Neutrophil (primary cell): ENCODE measurements around the gene CDCA7L.
"Not testable (repeated sequence)": the region's sequence is repeated elsewhere in the genome, so short reads cannot be mapped to it uniquely, and the experiment has no call there.

ENCODE experiments used
- H3K27ac ChIP-seq: fragments of 200-600 bp; sonication (generic); 2 replicates; pipeline ENCODE4 v1.5.1; 2016; ENCODE audit warnings: mild to moderate bottlenecking, moderate library complexity
- H3K27me3 ChIP-seq: fragments of 200-600 bp; sonication (generic); 2 replicates; pipeline ENCODE4 v1.6.0; 2016; ENCODE audit warnings: mild to moderate bottlenecking
- H3K36me3 ChIP-seq: fragments of 200-600 bp; sonication (generic); 2 replicates; pipeline ENCODE4 v1.5.1; 2017
- H3K4me1 ChIP-seq, 2 experiments: fragments of 200-600 bp in 1 of 2; sonication (generic) in 1 of 2; 1 replicate in 1 of 2; 2 replicates in 1 of 2; pipeline versions ENCODE4 v1.5.1 to v1.6.1; 2013 to 2016; ENCODE audit warnings: low read depth in 1 of 2, low read length in 1 of 2, mild to moderate bottlenecking in 1 of 2, moderate library complexity in 1 of 2; ENCODE audit not compliant: control insufficient read depth in 1 of 2, insufficient read depth in 1 of 2
- H3K4me3 ChIP-seq, 2 experiments: fragments of 200-600 bp in 1 of 2; sonication (generic) in 1 of 2; 1 replicate in 1 of 2; 2 replicates in 1 of 2; pipeline ENCODE4 v1.5.1; 2013 to 2016; ENCODE audit warnings: low read depth in 1 of 2, low read length in 1 of 2, mild to moderate bottlenecking in 1 of 2, moderate library complexity in 1 of 2
- H3K9me3 ChIP-seq: fragments of 200-600 bp; sonication (generic); 2 replicates; pipeline ENCODE4 v1.5.1; 2016
- TF ChIP-seq, protein P1 (sequence below): fragments of 200-600 bp; sonication (generic); IDR thresholded peaks from 2 replicates; pipeline ENCODE4 v1.5.1; 2016; ENCODE audit warnings: antibody characterized with exemption

Gene CDCA7L

GRCh38 chr7:21886396-21886795 lies 59.3 kb downstream of the CDCA7L start:
- TF ChIP-seq, protein P1, sequence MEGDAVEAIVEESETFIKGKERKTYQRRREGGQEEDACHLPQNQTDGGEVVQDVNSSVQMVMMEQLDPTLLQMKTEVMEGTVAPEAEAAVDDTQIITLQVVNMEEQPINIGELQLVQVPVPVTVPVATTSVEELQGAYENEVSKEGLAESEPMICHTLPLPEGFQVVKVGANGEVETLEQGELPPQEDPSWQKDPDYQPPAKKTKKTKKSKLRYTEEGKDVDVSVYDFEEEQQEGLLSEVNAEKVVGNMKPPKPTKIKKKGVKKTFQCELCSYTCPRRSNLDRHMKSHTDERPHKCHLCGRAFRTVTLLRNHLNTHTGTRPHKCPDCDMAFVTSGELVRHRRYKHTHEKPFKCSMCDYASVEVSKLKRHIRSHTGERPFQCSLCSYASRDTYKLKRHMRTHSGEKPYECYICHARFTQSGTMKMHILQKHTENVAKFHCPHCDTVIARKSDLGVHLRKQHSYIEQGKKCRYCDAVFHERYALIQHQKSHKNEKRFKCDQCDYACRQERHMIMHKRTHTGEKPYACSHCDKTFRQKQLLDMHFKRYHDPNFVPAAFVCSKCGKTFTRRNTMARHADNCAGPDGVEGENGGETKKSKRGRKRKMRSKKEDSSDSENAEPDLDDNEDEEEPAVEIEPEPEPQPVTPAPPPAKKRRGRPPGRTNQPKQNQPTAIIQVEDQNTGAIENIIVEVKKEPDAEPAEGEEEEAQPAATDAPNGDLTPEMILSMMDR = no peak
- no peaks in the 10 kb centered on the region for H3K4me1 ChIP-seq
- no peak overlapping the region for H3K4me3 ChIP-seq
- H3K36me3 ChIP-seq = peaks cover under 1% of the 10 kb centered on the region
- H3K27me3 ChIP-seq = no peaks in the 10 kb centered on the region
- H3K27ac ChIP-seq = no peak overlapping the region
- H3K9me3 ChIP-seq = no peaks in the 10 kb centered on the region

DNA sequence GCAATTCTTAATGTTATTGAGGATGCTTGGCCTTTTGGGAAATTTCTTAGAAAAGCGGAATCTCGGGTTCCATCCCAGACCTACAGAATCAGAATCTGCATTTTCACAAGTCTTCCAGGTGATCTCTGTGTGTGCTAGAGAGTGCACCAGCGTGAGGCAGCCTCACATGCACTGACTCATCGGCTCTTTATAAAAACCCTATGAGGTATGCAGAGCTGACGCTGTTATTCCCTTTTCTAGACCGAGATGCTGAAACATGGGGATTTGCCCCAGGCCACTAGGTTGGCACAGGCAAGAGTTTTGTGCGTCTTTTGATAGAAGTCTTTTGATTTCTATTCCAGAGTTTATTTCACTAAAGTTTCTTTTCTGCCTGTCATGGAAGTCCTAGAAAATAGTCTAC lies 61.2 kb downstream of the CDCA7L start:
- H3K27me3 ChIP-seq = no peaks in the 10 kb centered on the region
- no peaks in the 10 kb centered on the region for H3K9me3 ChIP-seq
- no peak overlapping the region for H3K27ac ChIP-seq
- TF ChIP-seq, protein P1 = no peak
- H3K36me3 ChIP-seq = peaks cover 6% of the 10 kb centered on the region
- no peak overlapping the region for H3K4me3 ChIP-seq
- no peaks in the 10 kb centered on the region for H3K4me1 ChIP-seq

DNA sequence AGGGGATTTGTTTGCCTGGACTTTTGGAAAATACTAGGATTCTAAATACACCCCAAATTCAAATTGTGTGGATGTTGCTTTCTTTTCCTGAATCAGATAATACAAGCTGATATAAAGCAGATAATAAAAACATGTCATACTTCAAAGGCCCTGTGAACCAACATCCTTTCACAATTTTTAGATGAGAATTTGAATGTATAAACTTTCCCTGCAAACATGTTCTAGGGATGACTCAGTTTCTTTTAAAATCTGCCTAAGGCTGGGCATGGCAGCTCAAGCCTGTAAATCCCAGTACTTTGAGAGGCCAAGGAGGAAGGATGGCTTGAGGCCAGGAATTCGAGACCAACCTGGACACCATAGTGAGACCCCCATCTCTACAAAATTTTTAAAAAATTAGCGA lies 62.2 kb downstream of the CDCA7L start:
- not testable (repeated sequence) for H3K9me3 ChIP-seq, H3K4me3 ChIP-seq, H3K4me1 ChIP-seq, H3K36me3 ChIP-seq, H3K27ac ChIP-seq, H3K27me3 ChIP-seq

DNA sequence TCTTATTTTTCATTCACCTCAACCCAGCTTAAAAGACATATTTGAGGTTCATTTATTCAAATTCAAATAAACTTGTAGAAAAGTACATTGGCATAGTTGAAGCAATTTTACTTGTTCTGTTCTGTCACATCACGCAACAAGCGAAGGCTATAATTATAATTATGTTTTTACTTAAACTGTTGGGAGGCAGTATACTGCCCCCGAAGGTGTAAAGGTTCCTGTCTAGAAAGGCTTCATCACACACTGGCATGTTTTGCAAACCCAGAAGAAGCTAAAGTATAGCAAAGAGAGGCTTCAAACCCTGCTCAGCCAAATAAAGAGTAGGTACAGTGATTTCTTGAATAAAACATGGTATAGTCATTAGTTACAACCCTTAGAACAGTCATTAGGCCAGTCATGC lies 62.6 kb downstream of the CDCA7L start:
- H3K36me3 ChIP-seq = peaks cover 6% of the 10 kb centered on the region
- TF ChIP-seq, protein P1 = no peak
- no peak overlapping the region for H3K4me3 ChIP-seq
- H3K4me1 ChIP-seq = no peaks in the 10 kb centered on the region
- H3K9me3 ChIP-seq = no peaks in the 10 kb centered on the region
- H3K27ac ChIP-seq = no peak overlapping the region
- H3K27me3 ChIP-seq = no peaks in the 10 kb centered on the region

DNA sequence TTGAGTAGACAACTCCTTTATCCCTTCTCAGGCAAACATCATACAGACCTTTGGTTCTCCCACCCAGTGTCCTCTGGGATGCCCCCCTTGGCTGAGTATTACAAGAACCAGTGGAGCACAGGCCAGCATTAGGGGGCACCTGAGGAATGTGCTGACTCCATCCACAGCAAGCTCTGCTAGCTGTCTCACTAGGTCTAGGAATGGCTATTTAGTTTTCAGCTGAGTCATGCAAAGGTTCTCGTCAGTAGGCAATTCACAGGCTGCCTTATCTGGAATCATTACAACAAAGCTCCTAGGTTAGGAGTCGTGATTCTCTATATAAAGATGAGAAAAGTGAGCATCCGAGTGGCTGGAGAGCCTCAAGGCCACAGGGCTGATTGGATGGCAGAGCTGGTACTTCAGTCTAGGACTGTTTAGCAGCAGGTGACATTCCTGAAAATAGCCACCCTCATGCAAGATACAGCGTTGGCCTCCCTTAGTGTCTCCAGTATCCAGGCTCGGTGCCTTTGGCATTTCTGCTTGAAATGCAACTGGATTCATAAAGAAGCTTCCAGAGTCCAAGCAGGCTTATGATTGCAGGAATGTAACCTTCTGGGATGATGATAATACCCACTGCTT lies 75.8 kb downstream of the CDCA7L start:
- Histone ChIP-seq H3K9me3 (no peaks in the 10 kb centered on the region), H3K27me3 (no peaks in the 10 kb centered on the region), H3K36me3 (peaks cover 7% of the 10 kb centered on the region), H3K4me3 (no peak overlapping the region), H3K27ac (no peak overlapping the region), H3K4me1 (peaks cover 5 to 10% of the 10 kb centered on the region in 2 experiments)
- TF ChIP-seq, protein P1 = no peak

- TF ChIP-seq, protein P1 = no peak
Measured at GRCh38 chr7:21868576-21868850, 77.2 kb downstream of the CDCA7L start.

More at GRCh38 chr7:21868576-21868850, 77.2 kb downstream of the CDCA7L start:
- H3K9me3 ChIP-seq = no peaks in the 10 kb centered on the region
- no peaks in the 10 kb centered on the region for H3K36me3 ChIP-seq
- peaks cover 5 to 10% of the 10 kb centered on the region in 2 experiments for H3K4me1 ChIP-seq
- H3K4me3 ChIP-seq = no peak overlapping the region
- no peaks in the 10 kb centered on the region for H3K27me3 ChIP-seq
- H3K27ac ChIP-seq = no peak overlapping the region
